ENCODE measurements around the gene EXOC3L4. TPM values are rescaled to one million over a fixed set of nuclear protein-coding genes. Genes with fewer than 3 reads are reported as not detected.

The EXOC3L4 gene
- total RNA-seq, 1 experiment from 2014 or later = not detected

- ATAC-seq (no peak), DNase-seq (ENCODE audit: low read depth, low spot score) (no peak)
- BruUV-seq (replicated peaks) = no TSS peak
- H3K4me2 ChIP-seq (ENCODE audit: low read length) = no peak overlapping the region
- H3K9me2 ChIP-seq (ENCODE audit: insufficient read depth) = no peaks in the 10 kb centered on the region
- no peak overlapping the region for H3K9ac ChIP-seq (ENCODE audit: low read length)
- H3K4me3 ChIP-seq (replicated peaks in 1 of 2; ENCODE audit: low read depth in 1 of 2, low read length in 2 of 2) = no peak overlapping the region
- TF ChIP-seq RAD21 (IDR thresholded peaks at IDR 0.05; ENCODE audit: low read depth) (no peak), EZH2 (IDR thresholded peaks at IDR 0.05) (no peak), CBX3 (IDR thresholded peaks at IDR 0.05; ENCODE audit: low read depth) (no peak), ZNF274 (IDR thresholded peaks at IDR 0.05; ENCODE audit: low read depth, low read length) (no peak), POLR2AphosphoS5 (IDR thresholded peaks at IDR 0.05; ENCODE audit: low read depth, low read length) (no peak), SIN3A (IDR thresholded peaks at IDR 0.05; ENCODE audit: low read depth) (no peak), REST (IDR thresholded peaks at IDR 0.05; ENCODE audit: low read depth) (no peak), SP1 (IDR thresholded peaks at IDR 0.05; ENCODE audit: low read depth) (no peak), POLR2A (IDR thresholded peaks at IDR 0.05; ENCODE audit: borderline replicate concordance, extremely low read depth, insufficient read depth, insufficient read length) (no peak), EGR1 (IDR thresholded peaks at IDR 0.05; ENCODE audit: low read depth) (no peak), JUND (IDR thresholded peaks at IDR 0.05) (no peak), YY1 (IDR thresholded peaks at IDR 0.05; ENCODE audit: extremely low read depth, insufficient replicate concordance, low read depth, low read length) (no peak)
- TF ChIP-seq, protein P1, sequence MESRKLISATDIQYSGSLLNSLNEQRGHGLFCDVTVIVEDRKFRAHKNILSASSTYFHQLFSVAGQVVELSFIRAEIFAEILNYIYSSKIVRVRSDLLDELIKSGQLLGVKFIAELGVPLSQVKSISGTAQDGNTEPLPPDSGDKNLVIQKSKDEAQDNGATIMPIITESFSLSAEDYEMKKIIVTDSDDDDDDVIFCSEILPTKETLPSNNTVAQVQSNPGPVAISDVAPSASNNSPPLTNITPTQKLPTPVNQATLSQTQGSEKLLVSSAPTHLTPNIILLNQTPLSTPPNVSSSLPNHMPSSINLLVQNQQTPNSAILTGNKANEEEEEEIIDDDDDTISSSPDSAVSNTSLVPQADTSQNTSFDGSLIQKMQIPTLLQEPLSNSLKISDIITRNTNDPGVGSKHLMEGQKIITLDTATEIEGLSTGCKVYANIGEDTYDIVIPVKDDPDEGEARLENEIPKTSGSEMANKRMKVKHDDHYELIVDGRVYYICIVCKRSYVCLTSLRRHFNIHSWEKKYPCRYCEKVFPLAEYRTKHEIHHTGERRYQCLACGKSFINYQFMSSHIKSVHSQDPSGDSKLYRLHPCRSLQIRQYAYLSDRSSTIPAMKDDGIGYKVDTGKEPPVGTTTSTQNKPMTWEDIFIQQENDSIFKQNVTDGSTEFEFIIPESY (IDR thresholded peaks at IDR 0.05; ENCODE audit: extremely low read depth, insufficient replicate concordance, low read length) = no peak
- TF ChIP-seq, protein P2, sequence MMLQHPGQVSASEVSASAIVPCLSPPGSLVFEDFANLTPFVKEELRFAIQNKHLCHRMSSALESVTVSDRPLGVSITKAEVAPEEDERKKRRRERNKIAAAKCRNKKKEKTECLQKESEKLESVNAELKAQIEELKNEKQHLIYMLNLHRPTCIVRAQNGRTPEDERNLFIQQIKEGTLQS (IDR thresholded peaks at IDR 0.05) = no peak
- CTCF ChIA-PET = interaction anchor here (1.0 kb wide), 1 partner anchor 15 kb away, joined by 4 read pairs; no protein-coding TSS in a partner anchor
- H3K4me1 ChIP-seq (ENCODE audit: control insufficient read depth in 1 of 2, insufficient read depth in 2 of 2, low read length in 2 of 2) = peaks cover 8 to 13% of the 10 kb centered on the region in 2 experiments
- intact Hi-C loops (cut with micrococcal nuclease) = no loop called here
- H2AFZ ChIP-seq (ENCODE audit: low read depth, low read length, poor library complexity, severe bottlenecking) = no peak overlapping the region
- H3K27me3 ChIP-seq (ENCODE audit: insufficient read depth, low read length) = no peaks in the 10 kb centered on the region
- no peaks in the 10 kb centered on the region for H4K20me1 ChIP-seq (ENCODE audit: insufficient read depth)
- H3K36me3 ChIP-seq (ENCODE audit: control insufficient read depth in 1 of 2, insufficient read depth in 2 of 2, low read length in 2 of 2) = no peaks in the 10 kb centered on the region
- no peaks in the 10 kb centered on the region for H3K9me3 ChIP-seq (ENCODE audit: control insufficient read depth in 1 of 2, insufficient read depth in 1 of 2, low read depth in 1 of 2, low read length in 2 of 2)
- RAD21 ChIA-PET (ENCODE audit: low non-redundant PET in 1 of 2, low total read pairs in 2 of 2, uncharacterized antibody in 2 of 2, unreplicated experiment in 2 of 2) = no interaction called here
- no peak overlapping the region; the same call in 1 of the 2 replicates for H3K27ac ChIP-seq (ENCODE audit: low read depth, low read length)
- no peaks in the 10 kb centered on the region for H3K79me2 ChIP-seq (ENCODE audit: insufficient read depth, low read length)
- POLR2A ChIA-PET = no interaction called here
Measured at GRCh38 chr14:103089386-103090335, 4.9 kb upstream of the EXOC3L4 start.

Data from HCT116 (cell line).